A204.1 (cell line): ENCODE results near the gene SIX3.

Experiments used
- FAIRE-seq: peaks from 2 replicates; lab custom pipeline; 2012; peaks lifted over from hg19 to GRCh38; lab: Jason Lieb, UNC

The SIX3 gene

DNA sequence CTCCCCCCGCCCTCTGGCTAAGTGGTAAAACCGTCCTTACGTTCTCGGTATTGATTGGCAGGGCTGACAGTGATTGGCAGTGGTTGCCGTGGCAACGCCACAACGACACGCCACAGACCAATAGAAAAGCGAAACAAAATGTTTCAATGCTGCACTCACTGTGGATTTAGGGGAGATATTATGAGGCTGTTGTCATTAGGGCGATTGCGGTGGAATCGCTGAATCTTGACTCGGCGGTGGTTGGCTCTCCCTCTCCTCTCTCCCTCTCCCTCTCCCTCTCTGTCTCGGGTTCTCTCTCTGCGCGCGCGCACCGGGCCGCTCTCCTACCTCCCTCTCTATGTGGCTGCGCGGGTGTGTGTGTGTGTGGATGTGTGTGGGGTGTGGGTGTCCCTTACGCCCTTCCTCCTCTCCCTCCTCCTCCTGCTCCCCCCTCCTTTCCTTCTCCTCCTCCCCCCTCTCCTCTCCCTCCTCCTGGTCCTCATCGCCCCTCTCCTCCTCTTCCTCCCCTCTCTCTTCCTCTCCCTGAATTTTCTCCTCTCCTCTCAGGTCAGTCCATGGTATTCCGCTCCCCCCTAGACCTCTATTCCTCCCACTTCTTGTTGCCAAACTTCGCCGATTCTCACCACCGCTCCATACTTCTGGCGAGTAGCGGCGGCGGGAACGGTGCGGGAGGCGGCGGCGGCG lies at the start of gene SIX3:
TSS of gene SIX3 (plus strand) at position 152 of the 684 bp plus-strand sequence. CDS start at position 555, 403 bp downstream.
- no peak for FAIRE-seq

DNA sequence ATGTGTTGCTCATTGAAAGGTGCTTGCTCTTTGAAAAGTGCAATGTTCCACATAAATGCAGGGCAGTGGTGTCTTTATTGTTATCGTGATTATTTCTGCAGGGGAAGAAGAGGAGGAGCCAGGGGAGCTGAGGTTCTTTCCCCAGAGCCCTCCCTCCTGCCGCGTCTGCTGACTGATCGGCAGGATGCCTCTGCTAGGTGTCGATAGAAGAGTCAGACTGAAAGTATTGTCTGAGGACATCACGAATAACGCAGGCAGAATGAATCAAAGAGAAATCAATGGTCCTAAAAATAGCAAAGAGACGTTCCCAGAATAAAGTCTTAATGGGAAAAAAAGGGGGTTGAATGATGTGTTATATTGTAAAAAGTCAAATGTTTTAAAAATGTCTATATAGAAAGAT lies 47.4 kb upstream of the SIX3 start:
- no peak for FAIRE-seq

DNA sequence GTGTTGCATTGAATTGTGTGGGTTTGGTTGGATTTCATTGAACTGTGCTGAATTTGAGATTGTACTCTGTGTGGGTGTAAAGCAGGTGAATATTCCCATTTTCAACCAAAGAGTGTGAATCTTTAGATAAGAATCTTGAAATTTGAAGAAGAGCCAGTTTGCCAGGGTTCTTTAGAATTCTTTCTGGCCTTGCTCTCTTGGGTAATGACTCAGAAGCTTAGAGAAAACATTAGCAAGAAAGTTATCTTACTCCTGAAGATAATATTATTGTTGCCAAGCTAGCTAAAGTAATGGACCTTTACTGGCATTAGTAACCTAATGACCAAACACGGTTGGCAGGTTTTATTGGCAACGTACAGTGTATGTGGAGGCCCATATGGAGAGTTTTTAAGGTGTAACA lies 46.4 kb upstream of the SIX3 start:
- no peak for FAIRE-seq

DNA sequence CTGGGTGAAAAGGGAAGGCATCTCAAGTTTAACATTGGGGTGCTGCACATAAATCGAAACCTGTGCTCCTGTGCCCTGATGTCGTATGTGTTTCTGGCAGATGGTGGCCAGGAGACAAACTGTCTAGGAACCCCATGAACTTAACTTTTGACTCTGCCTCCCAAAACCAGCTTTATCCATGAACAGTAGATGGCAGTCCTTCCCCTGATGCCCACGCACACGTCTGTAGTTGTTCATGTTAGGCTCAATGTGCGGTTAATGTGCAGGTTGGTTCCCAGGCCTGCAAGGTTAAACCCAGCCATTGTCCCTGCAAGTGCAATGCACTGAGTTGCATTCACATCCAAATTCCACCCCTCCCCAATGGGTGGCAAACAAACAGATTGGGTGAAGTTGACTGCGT lies 44.1 kb upstream of the SIX3 start:
- no peak for FAIRE-seq

DNA sequence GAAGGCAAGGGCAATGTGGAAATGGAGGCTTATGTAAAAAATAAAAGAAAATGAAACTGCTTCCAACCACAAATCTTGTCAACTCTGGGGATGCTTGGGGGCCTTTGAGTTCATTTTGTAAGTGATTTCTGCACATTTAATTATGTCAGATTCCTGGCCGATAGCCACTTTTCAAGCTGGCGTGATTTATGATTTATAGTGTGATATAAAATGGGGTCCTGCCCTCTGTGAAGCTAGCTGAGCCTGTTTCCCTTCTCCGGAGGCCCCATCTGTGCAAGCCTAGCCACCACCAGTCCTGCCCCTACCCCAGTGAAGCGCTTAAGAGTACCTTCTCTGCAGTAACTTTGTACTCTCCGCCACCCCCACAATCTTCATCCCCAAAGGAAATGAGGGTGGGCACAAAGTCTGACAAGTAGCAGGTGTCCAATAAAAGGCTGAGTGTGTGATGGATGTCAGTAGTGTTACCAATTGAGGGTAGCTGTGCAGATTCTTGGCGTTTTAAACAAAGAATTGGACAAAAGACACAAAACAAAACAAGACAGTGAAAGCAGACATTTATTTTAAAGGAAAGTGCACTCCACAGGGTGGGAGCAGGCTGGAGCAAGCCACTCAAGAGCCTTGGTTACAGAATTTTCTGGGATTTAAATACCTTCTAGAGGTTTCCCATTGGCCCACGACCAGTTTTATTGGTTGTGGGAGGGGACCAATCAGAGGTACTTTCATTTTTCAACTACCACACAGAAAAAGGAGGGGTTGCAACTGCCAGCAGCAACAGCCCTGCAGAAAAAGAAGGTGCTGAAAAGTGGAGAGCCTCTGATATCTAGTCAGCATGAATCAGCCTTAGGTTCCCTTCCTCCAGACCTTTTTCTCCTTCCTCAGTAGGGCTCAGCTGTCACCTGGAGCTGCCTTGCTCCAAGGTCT lies 39.0 kb upstream of the SIX3 start:
- FAIRE-seq, result no peak

DNA sequence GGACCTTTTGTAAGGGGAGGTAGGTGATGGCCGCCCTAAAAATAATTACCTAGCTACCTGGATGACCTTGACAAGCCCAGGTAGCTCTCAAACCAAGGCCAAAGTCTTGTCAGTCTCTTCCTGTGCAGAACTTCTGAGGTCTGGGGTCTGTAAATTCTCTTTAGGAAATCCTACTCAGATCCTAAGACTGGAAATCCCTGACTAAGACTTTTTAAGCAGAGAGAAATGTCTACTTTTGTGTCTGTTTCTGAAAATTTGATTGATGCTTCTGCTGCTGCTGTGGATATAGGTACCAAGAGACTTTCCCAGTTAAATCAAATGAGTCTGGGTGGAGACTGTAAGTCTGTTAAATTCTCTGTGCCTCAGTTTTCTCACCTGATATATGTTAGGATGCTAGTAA lies 36.9 kb upstream of the SIX3 start:
- FAIRE-seq, result no peak

DNA sequence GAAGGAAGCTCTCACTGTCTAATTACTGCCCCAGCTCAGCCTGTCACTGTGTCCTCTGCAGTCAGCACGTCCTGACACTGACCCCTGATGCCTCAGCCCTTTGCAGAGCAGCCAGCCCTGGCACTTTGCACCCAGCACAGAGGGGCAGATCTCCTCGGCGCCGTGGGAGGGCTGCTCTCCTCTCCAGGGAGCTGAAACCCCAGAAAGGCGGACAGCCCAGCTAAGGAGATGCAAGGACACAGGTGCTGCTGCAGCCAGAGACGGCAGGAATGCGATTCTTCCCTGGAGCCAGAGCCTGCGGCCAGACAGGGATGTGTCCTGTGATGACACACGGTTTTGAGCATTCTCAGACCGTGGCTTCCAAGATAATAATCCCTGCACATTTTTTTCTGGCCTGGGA lies 34.5 kb upstream of the SIX3 start:
- FAIRE-seq, result no peak

DNA sequence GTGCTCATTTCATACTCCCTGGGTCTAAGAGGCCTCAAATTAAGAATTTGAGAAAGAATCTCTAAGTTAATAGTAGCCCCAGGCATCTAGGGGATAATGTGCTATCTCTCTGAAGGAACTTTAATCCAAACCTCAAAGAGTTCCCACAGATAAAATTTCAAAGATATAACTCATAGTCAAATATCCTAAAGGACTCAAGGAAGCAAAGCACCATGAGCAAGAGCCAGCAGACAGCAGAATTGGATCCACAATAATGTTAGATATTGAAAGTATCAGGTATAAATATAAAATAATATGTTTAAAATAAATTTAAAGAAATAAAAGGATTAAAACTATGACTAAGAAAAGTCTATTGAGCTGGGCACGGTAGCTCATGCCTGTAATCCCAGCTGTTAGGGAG lies 31.7 kb upstream of the SIX3 start:
- FAIRE-seq, result no peak

DNA sequence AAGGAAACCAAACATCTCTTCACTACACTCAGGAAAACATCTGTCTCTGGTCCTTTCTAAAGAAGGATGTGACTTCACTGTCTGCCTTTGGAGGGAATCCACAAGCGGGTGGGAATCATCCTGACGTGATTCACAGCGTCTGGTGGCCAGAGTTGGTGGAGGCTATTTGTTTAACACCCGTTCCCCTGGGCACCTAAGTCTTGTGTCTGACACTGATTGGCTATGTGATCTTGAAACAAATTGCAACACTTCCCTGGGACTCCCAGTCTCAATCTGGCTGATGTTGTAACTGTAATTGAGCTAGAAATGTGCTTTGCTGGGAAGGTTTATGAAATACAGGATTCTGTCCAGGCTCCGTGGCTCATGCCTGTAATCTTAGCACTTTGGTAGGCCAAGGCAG lies 28.8 kb upstream of the SIX3 start:
- no peak for FAIRE-seq

DNA sequence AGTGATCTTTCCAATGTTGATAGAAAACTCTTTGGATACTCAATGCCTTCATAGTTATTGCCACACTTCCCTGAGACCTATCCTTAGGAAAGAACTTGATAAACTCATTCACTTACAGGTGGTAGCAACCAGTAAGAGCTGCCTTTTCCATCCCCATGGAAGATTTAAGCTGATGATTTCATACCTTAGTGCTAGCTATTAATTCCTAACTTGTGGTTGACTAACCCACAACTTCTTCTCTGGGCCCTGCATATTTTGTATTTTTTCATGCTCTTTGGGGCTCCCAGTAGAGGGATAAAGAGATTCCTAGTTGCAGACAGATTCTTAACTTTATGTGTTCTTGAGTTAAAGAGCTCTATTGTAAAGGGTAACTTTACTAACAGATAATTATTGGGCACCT lies 25.2 kb upstream of the SIX3 start:
- FAIRE-seq, result no peak

DNA sequence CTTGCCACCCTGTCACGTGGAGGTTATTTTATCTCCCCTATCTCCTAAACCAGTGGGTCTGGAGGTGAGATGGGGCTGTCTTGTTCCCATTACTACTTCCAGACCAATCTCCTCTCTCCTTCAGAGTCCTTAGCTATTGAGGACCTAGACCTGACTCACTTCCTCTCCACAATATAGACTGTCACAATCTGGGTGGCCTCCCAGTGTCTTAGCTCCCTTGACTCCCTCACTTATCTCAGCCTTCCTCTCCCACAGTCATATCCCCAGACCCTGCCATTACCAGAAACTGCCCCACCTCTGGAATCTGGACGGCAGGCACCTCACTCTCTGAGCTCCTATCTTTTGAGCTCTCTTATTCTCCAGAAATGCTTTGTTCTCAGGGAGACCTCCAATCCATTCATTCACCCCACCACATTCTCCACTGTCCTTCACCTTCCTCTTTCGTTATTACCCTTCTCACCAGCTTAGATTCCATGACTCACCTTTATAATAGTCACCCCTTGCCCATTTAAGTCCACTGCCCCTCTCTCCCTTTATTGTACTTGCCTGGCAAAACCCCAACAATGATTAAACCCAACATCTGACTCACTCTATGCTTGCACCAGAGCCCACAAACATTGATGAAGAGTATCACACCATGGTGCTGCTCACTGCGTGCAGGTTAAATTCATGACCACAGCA lies 23.3 kb upstream of the SIX3 start:
- no peak for FAIRE-seq

DNA sequence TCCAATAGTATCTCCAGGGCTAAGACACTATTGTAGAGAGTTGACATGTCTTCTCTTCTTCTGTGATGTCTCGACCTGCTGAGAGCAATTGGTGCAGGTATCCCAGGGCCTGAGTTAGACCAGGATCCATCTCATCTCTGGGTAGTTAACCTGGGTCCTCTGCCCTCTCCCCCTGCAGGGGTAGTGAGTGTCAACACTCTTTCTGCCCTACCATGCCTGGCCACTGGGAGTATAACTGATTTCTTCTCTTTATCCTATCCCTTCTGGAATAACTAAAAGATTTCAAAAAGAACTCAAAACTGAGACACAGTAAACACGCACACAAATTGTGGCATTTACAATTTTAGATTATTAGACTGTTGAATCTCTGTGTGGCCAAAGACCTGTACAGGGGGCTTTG lies 20.8 kb upstream of the SIX3 start:
- no peak for FAIRE-seq

DNA sequence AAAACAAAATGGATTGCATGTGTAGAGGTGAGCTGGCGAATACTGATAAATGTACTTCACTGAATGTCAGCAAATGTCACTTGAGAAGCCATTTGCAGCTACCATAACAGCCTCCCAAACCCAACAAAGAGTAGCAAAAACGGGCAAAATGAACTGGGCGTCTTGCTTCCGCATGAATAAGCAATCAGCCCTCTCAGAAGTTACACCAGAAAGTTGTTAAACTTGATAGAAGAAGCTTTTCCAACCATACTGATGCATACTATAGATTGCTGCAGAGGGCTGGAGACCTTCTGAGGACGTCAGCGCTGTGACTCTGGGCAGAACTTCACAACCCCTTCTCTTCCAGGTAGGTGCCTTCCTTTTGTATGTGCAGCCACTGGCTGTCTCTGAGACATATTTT lies 18.7 kb upstream of the SIX3 start:
- FAIRE-seq, result no peak

DNA sequence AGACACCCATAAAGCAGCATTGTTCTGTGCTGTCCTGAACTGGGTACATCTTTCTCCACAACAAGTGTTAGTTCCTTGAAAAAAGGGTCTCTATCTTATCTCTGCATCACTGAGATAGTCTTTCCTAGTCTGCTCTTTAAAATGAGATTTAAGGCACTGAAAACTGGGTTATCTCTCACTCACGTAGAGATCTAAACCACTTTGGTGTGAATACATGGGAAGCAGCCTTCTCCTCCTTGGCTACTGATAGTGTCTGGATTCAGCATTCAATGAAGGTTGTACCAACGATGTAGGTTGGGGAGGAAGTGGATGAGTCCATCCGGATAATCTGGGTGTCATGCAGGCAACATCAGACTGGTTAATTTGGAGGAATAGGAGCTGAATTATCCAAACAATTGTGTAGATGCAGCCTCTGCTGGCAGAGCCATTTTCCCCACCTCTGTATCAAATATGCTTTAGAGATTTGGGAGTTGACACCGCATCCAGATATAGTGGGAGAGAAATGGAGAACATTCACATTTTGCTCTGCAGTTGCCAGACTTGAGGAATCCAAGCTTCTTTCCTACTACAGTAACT lies 15.9 kb upstream of the SIX3 start:
- FAIRE-seq, result no peak

DNA sequence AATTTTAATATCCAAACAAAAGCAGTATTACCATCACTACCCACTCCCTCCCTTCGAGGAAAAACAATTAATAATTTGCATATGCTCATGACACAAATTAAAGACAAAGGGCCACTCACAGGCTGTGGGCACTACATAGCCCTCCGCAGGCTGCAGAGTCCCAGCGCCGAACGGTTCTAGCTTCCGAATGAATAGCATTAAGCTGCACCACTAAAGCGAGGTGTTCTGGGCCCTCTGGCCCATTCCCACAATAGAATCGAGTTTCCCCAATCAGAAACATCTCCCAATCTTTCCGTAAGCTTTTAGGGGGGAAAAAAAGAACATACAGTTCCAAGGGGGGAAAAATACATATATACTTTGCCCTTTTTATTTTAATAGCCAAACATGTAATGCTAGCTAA lies 14.5 kb upstream of the SIX3 start:
- no peak for FAIRE-seq

DNA sequence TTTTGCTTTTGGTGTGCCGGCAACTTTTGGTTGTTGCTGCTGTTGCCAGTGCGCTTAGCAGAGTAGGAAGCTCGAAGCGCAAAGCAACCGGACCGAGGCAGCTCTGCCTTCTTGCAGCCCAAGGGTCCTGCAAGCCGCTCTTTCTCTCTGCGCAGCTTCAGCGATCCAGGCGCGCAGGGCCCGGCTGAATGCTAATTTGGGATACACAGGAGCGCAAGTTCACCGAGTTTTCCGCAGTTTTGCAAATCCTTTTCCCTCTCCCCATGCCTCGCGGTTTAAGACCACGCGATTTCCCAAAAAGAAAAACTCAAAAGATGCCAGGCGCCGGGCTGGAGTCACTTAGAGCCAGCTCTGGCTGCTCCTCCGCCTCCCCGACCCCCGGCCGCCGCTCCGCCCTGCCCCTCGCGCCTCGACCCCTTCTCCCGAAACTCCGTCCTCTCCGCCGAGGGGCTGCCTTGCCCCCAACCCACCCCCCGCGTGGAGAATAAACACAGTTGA lies 13.5 kb upstream of the SIX3 start:
- no peak for FAIRE-seq

DNA sequence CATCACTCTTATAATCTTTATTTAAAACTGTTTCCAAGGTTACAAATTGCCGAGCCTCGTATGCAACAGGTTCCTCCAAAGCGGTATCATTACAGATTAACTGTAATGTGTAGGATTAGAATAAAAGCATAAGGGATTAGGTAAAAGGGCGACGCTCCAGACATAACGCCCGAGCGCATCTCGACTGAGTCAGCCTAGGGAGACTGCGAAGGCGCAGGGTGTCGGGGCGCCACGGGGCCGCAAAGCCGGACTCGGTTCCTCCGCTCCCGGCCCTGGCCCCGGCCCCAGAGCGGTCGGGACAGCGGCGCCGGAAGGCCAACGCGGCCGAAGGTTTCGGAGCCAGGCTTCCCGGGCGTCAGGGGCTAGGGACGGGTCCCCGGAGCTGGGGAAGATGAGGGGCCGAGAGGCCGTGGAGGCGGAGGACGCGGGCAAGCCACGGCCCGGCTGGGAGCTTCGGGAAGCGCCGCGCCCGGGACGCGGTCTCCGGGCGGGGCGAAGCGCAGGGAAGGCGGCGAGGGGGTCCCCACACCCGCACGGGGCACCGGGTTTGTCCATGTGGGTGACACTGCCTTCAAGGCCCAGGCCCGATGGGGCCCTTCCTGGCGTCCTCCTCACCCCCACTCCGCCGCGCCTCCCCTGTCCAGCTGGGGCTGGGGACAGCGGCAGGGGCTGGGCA lies 12.9 kb upstream of the SIX3 start:
- no peak for FAIRE-seq

DNA sequence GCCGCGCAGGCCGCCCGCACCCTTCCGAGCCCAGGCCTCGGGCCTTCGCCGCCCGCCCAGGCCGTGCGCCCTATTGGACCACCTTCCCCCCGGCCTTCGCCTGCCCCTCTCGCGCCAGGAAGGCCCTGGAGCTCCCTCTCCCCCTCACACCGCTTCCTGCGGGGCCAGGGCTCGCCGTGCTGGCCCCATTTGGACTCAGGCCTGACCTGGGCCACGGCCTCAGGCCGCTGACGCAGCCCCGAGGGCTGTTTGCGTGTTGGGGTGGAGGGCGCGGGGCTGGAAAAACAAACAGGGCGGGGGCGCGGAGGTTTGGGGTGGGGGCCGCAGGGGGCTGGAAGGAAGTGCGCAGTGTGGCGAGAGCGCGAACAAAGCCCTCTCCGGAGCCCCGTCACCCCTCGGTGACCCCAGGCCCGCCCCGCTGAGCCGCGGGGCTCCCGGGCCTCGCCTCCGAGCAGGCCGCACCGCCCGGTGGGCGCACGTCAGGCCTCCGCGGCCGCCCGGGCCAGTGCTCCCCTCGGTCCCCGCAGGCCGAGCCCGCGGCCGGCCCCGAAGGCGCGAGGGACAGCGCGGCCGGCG lies 12.3 kb upstream of the SIX3 start:
- no peak for FAIRE-seq

DNA sequence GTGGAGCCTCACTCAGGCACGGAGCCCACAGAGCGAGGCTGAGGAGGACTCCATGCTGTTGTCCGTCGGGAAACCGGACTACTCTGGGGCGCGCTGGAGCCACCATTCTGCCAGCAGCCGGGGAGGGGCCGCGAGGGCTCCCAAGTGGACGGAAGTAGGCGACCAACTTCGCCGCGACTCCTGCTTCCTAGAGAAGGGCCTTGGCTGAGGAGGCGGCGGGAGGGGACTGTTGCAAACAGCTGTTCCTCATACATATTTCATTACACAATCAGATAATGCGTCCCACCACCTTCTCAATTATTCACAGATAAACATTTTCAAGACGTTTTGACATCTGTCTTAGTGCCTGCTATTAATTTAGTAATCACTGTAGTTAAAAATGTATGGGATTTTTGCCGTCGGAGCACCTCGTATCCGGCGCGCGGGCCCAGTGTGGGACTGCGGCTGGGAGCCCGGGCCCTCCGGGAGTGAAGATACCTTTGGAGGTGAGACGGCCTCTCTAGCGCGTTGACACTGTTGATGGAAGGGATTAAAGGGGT lies 11.7 kb upstream of the SIX3 start:
- FAIRE-seq, result no peak

DNA sequence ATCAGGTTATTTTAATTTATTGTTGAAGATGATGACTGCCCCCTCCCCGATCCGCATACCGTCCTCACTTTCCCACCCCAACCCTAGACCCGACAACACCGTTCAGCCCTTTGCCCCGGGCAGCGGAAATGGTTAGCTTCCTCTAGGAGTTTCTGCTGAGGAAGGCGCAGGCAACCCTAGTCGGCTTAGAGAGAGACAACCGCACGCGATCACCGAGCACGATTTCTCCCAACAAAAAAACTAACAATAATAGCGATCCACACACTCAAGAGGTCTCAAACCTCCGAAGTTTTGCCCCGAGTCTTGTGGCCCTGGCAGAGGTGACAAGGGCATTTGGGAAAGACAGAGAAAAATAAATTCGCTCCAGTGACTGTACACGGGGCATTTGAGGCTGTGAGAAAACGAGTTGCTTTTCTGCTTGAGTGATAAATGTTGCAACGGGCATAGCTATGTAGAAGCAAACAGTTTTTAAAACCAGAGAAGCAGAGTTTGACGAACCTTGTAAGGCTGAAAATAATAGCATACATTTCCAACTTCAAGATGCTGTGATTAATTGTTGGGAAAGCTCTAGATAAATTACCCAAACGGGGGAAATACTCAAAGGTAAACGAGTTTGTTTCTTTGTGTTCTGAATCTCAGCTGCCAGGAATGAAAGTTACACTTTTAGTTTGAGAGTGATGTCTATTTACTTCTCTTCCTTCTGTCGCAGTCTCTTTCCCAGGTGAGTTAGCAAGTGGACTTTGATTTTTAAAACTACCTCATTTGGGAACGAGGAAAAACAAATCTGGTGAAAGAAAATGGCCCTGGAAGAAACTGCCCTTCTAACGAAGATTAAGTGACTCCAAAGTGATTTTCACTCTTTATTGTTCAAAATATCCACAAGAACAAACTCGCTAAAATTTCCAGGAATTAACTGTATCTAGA lies 11.0 kb upstream of the SIX3 start:
- no peak for FAIRE-seq
